K562 (cell line): ENCODE data around the gene EPM2A. TPM values are rescaled to one million over a fixed set of nuclear protein-coding genes. Genes with fewer than 3 reads are reported as not detected.
A peak's percentile ranks its signal among the peaks of the same experiment; 100 is the strongest.

Experiments
- ARID1B ChIP-seq: fragments of 450-650 bp; IDR thresholded peaks from 2 replicates; pipeline ENCODE4 v1.6.1; 2016; ENCODE audit warnings: antibody characterized with exemption, mild to moderate bottlenecking, inconsistent platforms
- CCAR2 ChIP-seq: fragments of 200-400 bp; formaldehyde crosslinking; IDR thresholded peaks from 2 replicates; pipeline ENCODE4 v1.6.1; 2017; ENCODE audit warnings: mild to moderate bottlenecking, low read depth, low read length
- CREBBP ChIP-seq: IDR thresholded peaks from one replicate; pipeline ENCODE4 v1.6.1; 2012; ENCODE audit warnings: low read depth, mild to moderate bottlenecking, control low read depth, inconsistent platforms, low read length
- ELF4 ChIP-seq: fragments of 450-650 bp; formaldehyde crosslinking; IDR thresholded peaks from 2 replicates; pipeline ENCODE4 v1.4.0; 2022; ENCODE audit warnings: missing genetic modification characterization
- FOXA3 ChIP-seq, 2 experiments: fragments of 450-650 bp in 1 of 2; sonication (generic) in 1 of 2; formaldehyde crosslinking; IDR thresholded peaks in 1 of 2; conservative IDR thresholded peaks in 1 of 2; 2 replicates each; pipeline versions ENCODE4 v1.4.0 to v1.8.0; 2020 to 2022; ENCODE audit warnings: mild to moderate bottlenecking in 2 of 2, missing genetic modification reagents in 1 of 2
- FUS ChIP-seq: fragments of 200-400 bp; formaldehyde crosslinking; optimal IDR thresholded peaks from 2 replicates; pipeline ENCODE3; 2017; ENCODE audit warnings: low read depth, low read length
- GATAD2B ChIP-seq: fragments of 450-650 bp; IDR thresholded peaks from 2 replicates; pipeline ENCODE4 v1.6.1; 2017; ENCODE audit warnings: mild to moderate bottlenecking, borderline replicate concordance
- GTF2E2 ChIP-seq: fragments of 200-800 bp; sonication (Bioruptor generic); IDR thresholded peaks from 2 replicates; pipeline ENCODE4 v1.6.1; 2016; ENCODE audit warnings: missing genetic modification characterization, missing compliant biosample characterization
- HDAC1 ChIP-seq, 2 experiments: fragments of 450-650 bp; IDR thresholded peaks; 2 replicates each; pipeline ENCODE4 v1.6.1; 2016 to 2017; ENCODE audit warnings: inconsistent platforms in 1 of 2, mild to moderate bottlenecking in 1 of 2, moderate library complexity in 1 of 2
- HNRNPLL ChIP-seq: fragments of 200-400 bp; formaldehyde crosslinking; IDR thresholded peaks from 2 replicates; pipeline ENCODE4 v1.6.1; 2017; ENCODE audit warnings: low read length, low read depth, mild to moderate bottlenecking; ENCODE audit not compliant: poor library complexity, severe bottlenecking
- MEF2A ChIP-seq: IDR thresholded peaks from 2 replicates; pipeline ENCODE4 v1.6.1; 2011; ENCODE audit warnings: low read depth, mild to moderate bottlenecking, low read length, moderate library complexity; ENCODE audit not compliant: control insufficient read depth
- NELFE ChIP-seq: IDR thresholded peaks from 2 replicates; pipeline ENCODE4 v1.6.1; 2011; ENCODE audit warnings: mild to moderate bottlenecking; ENCODE audit not compliant: insufficient read depth, insufficient read length
- RBFOX2 ChIP-seq: fragments of 200-400 bp; formaldehyde crosslinking; IDR thresholded peaks from 2 replicates; pipeline ENCODE4 v1.6.1; 2017; ENCODE audit warnings: low read depth, mild to moderate bottlenecking, low read length, moderate library complexity
- RBM15 ChIP-seq: fragments of 200-400 bp; formaldehyde crosslinking; IDR thresholded peaks from 2 replicates; pipeline ENCODE4 v1.6.1; 2018; ENCODE audit warnings: mild to moderate bottlenecking, low read length, moderate library complexity; ENCODE audit not compliant: insufficient read depth
- RBM22 ChIP-seq: fragments of 200-400 bp; formaldehyde crosslinking; IDR thresholded peaks from 2 replicates; pipeline ENCODE4 v1.6.1; 2018; ENCODE audit warnings: low read length, low read depth; ENCODE audit not compliant: poor library complexity, severe bottlenecking
- RFX1 ChIP-seq: fragments of 450-650 bp; IDR thresholded peaks from 2 replicates; pipeline ENCODE4 v1.6.1; 2016; ENCODE audit warnings: mild to moderate bottlenecking, moderate library complexity
- WHSC1 ChIP-seq: IDR thresholded peaks from one replicate; pipeline ENCODE4 v1.6.1; 2012; ENCODE audit warnings: low read length, control low read depth, inconsistent platforms
- ZNF134 ChIP-seq: fragments of 250-450 bp; sonication (Bioruptor Pico); conservative IDR thresholded peaks from 2 replicates; pipeline ENCODE4 v1.4.0; 2020
- ZNF253 ChIP-seq: fragments of 250-450 bp; sonication (Bioruptor Pico); conservative IDR thresholded peaks from 2 replicates; pipeline ENCODE4 v1.6.1; 2021; ENCODE audit warnings: mild to moderate bottlenecking
- ZNF766 ChIP-seq: fragments of 200-800 bp; sonication (Bioruptor generic); conservative IDR thresholded peaks from 2 replicates; pipeline ENCODE4 v1.6.1; 2016; ENCODE audit warnings: missing genetic modification characterization, missing compliant biosample characterization
- polyA plus RNA-seq, 8 experiments: library from polyadenylated mRNA; depleted of rRNA in 4 of 8; stranded (reverse) in 5 of 8; unstranded in 3 of 8; fragments of >200 nt; fragmentation: Nextera tagmentation in 2 of 8; fragmentation: Illumina TruSeq in 1 of 8; extraction: Ambion mirVana in 2 of 8; extraction: Trizol in 1 of 8; gene quantifications; 2 replicates each; pipeline versions ENCODE4 v1.2.1 to v1.2.3, GENCODE V29; 2011 to 2014; ENCODE audit warnings: inconsistent platforms in 1 of 8, missing spikeins in 1 of 8
- total RNA-seq, 7 experiments: library from RNA; depleted of rRNA in 6 of 7; stranded (reverse); fragments of >200 nt in 6 of 7; fragmentation: Illumina TruSeq in 2 of 7; extraction: Trizol in 2 of 7; gene quantifications; 2 replicates each; pipeline versions ENCODE4 v1.2.1 to v1.2.3, GENCODE V29; 2011 to 2021; ENCODE audit warnings: low replicate concordance in 1 of 7
- TF ChIP-seq, protein P1 (sequence below): fragments of 250-450 bp; sonication (Bioruptor Pico); IDR thresholded peaks from 2 replicates; pipeline ENCODE4 v1.4.0; 2020; ENCODE audit warnings: mild to moderate bottlenecking, moderate library complexity, borderline replicate concordance
- TF ChIP-seq, protein P2 (sequence below): sonication (generic); formaldehyde crosslinking; IDR thresholded peaks from 2 replicates; pipeline ENCODE4 v1.4.0; 2020; ENCODE audit warnings: mild to moderate bottlenecking, missing genetic modification reagents
- TF ChIP-seq, protein P3 (sequence below): fragments of 450-650 bp; IDR thresholded peaks from 2 replicates; pipeline ENCODE4 v1.6.1; 2016; ENCODE audit warnings: missing biosample characterization, missing genetic modification characterization

The EPM2A gene
- total and polyA plus RNA-seq, 9 of the 15 experiments (the other 6 are each of a cell fraction or from before 2014, with no cell fraction given) = 0.35 to 5.3 (median 2.5) TPM

DNA sequence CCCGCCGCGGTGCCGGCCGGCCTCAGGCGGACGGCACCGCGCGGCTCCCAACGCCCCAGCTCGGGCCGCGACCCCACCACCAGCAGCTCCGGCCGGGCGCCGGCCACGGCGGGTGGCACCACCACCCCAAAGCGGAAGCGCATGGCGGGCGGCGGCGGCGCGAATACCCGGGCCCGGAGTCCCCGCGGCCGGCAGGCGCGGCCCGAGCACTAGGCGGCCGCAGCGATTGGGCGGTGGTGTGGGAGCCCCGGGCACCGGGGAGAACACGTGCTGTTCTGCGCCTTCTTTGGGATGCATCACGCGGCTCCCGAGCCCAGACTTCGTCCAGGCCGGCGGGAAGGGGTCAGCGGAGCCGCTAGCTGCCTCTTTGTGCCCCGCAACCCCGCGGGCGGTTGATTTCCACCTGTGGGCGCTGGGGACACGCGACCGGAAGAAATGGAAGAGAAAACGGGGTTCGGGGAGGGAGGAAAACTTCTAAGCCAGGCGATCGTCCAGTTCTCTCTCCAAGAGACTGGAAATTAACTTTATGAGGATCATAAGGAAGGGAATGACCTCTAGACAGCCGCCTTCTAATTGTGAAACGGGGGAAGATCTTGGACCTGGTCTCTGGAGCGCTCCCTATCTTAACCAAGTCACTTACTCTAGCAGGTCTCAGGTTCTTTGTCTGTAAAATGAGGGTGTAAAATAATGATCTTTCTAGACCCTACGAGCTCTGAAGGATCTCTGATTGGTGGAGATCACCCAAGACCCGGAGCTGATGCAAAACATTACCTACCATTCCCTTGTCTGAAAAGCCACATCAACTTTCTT, at the start of gene EPM2A (continued):
- TF ChIP-seq, protein P1, sequence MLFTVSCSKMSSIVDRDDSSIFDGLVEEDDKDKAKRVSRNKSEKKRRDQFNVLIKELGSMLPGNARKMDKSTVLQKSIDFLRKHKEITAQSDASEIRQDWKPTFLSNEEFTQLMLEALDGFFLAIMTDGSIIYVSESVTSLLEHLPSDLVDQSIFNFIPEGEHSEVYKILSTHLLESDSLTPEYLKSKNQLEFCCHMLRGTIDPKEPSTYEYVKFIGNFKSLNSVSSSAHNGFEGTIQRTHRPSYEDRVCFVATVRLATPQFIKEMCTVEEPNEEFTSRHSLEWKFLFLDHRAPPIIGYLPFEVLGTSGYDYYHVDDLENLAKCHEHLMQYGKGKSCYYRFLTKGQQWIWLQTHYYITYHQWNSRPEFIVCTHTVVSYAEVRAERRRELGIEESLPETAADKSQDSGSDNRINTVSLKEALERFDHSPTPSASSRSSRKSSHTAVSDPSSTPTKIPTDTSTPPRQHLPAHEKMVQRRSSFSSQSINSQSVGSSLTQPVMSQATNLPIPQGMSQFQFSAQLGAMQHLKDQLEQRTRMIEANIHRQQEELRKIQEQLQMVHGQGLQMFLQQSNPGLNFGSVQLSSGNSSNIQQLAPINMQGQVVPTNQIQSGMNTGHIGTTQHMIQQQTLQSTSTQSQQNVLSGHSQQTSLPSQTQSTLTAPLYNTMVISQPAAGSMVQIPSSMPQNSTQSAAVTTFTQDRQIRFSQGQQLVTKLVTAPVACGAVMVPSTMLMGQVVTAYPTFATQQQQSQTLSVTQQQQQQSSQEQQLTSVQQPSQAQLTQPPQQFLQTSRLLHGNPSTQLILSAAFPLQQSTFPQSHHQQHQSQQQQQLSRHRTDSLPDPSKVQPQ = 0 out of 2 replicates have a peak, but pooled peaks have one; percentile 47
- TF ChIP-seq RFX1 (no peak), MEF2A (no peak), HNRNPLL (no peak), WHSC1 (no peak), NELFE (no peak), GTF2E2 (tag) (peak; percentile 75), RBFOX2 (peak; percentile 77), CCAR2 (no peak), FUS (peak; percentile 24), ZNF253 (CRISPR knock-in tag) (no peak), ZNF766 (CRISPR knock-in tag) (no peak; the same call in 1 of the 2 replicates), CREBBP (no peak), RBM22 (no peak), FOXA3 (CRISPR knock-in tag; conservative IDR thresholded peaks at IDR 0.05 in 1 of 2, IDR thresholded peaks at IDR 0.05 in 1 of 2) (peak in 1 of 2 experiments; percentile 61; a peak in 1 of 4 replicates), ZNF134 (no peak), ARID1B (no peak), RBM15 (no peak), HDAC1 (IDR thresholded peaks at IDR 0.05) (peak in 1 of 2 experiments; percentile 84; a peak in 2 of 4 replicates), GATAD2B (peak; percentile 76; the same call in 1 of the 2 replicates), ELF4 (no peak)
- TF ChIP-seq, protein P2, sequence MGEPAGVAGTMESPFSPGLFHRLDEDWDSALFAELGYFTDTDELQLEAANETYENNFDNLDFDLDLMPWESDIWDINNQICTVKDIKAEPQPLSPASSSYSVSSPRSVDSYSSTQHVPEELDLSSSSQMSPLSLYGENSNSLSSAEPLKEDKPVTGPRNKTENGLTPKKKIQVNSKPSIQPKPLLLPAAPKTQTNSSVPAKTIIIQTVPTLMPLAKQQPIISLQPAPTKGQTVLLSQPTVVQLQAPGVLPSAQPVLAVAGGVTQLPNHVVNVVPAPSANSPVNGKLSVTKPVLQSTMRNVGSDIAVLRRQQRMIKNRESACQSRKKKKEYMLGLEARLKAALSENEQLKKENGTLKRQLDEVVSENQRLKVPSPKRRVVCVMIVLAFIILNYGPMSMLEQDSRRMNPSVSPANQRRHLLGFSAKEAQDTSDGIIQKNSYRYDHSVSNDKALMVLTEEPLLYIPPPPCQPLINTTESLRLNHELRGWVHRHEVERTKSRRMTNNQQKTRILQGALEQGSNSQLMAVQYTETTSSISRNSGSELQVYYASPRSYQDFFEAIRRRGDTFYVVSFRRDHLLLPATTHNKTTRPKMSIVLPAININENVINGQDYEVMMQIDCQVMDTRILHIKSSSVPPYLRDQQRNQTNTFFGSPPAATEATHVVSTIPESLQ (CRISPR knock-in tag) = 0 out of 2 replicates have a peak, but pooled peaks have one; percentile 25
- TF ChIP-seq, protein P3, sequence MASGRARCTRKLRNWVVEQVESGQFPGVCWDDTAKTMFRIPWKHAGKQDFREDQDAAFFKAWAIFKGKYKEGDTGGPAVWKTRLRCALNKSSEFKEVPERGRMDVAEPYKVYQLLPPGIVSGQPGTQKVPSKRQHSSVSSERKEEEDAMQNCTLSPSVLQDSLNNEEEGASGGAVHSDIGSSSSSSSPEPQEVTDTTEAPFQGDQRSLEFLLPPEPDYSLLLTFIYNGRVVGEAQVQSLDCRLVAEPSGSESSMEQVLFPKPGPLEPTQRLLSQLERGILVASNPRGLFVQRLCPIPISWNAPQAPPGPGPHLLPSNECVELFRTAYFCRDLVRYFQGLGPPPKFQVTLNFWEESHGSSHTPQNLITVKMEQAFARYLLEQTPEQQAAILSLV (tag) = no peak
